ENCODE data around the gene CPM.
A peak's percentile ranks its signal among the peaks of the same experiment; 100 is the strongest.

DNA sequence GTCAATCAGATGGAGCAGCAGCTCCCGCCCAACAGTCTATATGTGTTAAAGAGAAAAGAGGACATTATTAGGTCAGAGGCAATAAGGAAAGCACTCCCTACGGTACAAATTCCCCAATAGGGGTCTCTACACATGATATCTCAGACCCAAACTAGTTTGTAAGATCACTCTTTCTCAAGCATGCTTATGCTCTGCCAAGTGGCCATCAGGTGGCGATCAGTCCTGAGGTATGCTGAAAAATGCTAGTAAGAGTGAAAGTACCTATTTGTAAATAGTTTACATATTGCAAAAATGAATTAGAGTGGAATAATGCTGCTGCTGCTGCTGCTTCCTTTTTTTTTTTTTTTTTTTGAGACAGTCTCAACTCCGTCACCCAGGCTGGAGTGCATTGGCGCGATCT lies 61.0 kb downstream of the CPM start:
- no peak for TF ChIP-seq GABPA (IDR thresholded peaks at IDR 0.05; ENCODE audit: low read depth)
- TF ChIP-seq, protein P1, sequence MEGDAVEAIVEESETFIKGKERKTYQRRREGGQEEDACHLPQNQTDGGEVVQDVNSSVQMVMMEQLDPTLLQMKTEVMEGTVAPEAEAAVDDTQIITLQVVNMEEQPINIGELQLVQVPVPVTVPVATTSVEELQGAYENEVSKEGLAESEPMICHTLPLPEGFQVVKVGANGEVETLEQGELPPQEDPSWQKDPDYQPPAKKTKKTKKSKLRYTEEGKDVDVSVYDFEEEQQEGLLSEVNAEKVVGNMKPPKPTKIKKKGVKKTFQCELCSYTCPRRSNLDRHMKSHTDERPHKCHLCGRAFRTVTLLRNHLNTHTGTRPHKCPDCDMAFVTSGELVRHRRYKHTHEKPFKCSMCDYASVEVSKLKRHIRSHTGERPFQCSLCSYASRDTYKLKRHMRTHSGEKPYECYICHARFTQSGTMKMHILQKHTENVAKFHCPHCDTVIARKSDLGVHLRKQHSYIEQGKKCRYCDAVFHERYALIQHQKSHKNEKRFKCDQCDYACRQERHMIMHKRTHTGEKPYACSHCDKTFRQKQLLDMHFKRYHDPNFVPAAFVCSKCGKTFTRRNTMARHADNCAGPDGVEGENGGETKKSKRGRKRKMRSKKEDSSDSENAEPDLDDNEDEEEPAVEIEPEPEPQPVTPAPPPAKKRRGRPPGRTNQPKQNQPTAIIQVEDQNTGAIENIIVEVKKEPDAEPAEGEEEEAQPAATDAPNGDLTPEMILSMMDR (IDR thresholded peaks at IDR 0.05; ENCODE audit: insufficient read depth, low read length) = peak; percentile 29

Data from HL-60 (cell line).